DND-41 (cell line): ENCODE data around the gene MOGAT1.

ENCODE experiments used
- EZH2 ChIP-seq: IDR thresholded peaks from 3 replicates; pipeline ENCODE4 v1.6.1; 2012; ENCODE audit warnings: borderline replicate concordance, low read depth, mild to moderate bottlenecking, moderate library complexity, low read length, inconsistent platforms; ENCODE audit not compliant: severe bottlenecking
- TF ChIP-seq, protein P1 (sequence below): IDR thresholded peaks from 2 replicates; pipeline ENCODE4 v1.5.1; 2012; ENCODE audit warnings: borderline replicate concordance, low read length, moderate library complexity, mild to moderate bottlenecking; ENCODE audit not compliant: poor library complexity, severe bottlenecking; ENCODE audit errors: extremely low read depth

DNA sequence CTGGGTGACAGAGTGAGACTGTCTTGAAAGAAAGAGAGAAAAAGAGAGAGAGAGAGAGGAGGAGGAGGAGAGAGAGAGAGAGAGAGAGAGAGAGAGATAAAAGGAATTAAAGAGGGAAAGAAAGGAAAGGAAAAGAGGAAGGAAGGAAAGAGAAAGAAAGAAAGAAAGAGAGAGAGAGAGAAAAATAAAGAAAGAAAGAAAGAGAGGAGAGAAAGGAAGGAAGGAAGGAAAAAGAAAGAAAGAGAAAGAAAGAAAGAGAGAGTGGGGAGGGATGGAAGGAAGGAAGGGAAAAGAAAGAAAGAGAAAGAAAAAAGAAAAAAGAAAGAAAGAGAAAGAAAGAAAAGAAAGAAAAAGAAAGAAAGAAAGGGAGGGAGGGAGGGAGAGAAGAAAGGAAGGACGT lies 29.8 kb downstream of the MOGAT1 start:
- no peak for TF ChIP-seq EZH2
- TF ChIP-seq, protein P1, sequence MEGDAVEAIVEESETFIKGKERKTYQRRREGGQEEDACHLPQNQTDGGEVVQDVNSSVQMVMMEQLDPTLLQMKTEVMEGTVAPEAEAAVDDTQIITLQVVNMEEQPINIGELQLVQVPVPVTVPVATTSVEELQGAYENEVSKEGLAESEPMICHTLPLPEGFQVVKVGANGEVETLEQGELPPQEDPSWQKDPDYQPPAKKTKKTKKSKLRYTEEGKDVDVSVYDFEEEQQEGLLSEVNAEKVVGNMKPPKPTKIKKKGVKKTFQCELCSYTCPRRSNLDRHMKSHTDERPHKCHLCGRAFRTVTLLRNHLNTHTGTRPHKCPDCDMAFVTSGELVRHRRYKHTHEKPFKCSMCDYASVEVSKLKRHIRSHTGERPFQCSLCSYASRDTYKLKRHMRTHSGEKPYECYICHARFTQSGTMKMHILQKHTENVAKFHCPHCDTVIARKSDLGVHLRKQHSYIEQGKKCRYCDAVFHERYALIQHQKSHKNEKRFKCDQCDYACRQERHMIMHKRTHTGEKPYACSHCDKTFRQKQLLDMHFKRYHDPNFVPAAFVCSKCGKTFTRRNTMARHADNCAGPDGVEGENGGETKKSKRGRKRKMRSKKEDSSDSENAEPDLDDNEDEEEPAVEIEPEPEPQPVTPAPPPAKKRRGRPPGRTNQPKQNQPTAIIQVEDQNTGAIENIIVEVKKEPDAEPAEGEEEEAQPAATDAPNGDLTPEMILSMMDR = no peak
